Natural killer cell (primary cell): Measurements from ENCODE around the gene CDH11. TPM values are rescaled to one million over a fixed set of nuclear protein-coding genes. Genes with fewer than 3 reads are reported as not detected.

Experiments used
- ATAC-seq, 3 donors: fragments of 150-1000 bp in 2 of 3; fragments of 200-7000 bp in 1 of 3; cut with Tn5 transposase; 1 replicate in 1 of 3; 2 replicates in 2 of 3; pipeline ENCODE4 v1.10.0; 2021; ENCODE audit warnings: mild to moderate bottlenecking in 2 of 3, moderate library complexity in 2 of 3
- DNase-seq, 2 donors: peaks; one replicate each; pipeline versions ENCODE4 v3.0.0 to v3.0.0-alpha.2; 2013 to 2021; ENCODE audit warnings: mixed read lengths in 1 of 2
- H3K27ac ChIP-seq: one replicate; pipeline ENCODE4 v1.5.1; 2013; ENCODE audit warnings: mild to moderate bottlenecking, low read length
- H3K27me3 ChIP-seq: one replicate; pipeline ENCODE4 v1.6.1; 2013; ENCODE audit warnings: low read length; ENCODE audit not compliant: control insufficient read depth, insufficient read depth
- H3K36me3 ChIP-seq: one replicate; pipeline ENCODE4 v1.6.1; 2013; ENCODE audit warnings: low read length; ENCODE audit not compliant: control insufficient read depth, insufficient read depth
- H3K4me1 ChIP-seq: one replicate; pipeline ENCODE4 v1.6.1; 2013; ENCODE audit warnings: low read length; ENCODE audit not compliant: control insufficient read depth, insufficient read depth
- H3K4me3 ChIP-seq: one replicate; pipeline ENCODE4 v1.5.1; 2013; ENCODE audit warnings: low read length
- H3K9me3 ChIP-seq: one replicate; pipeline ENCODE4 v1.6.1; 2013; ENCODE audit warnings: low read length; ENCODE audit not compliant: control insufficient read depth, insufficient read depth
- H3K27ac Mint-ChIP-seq, 2 donors: one replicate each; pipeline ENCODE4 v1.8.0; 2022; ENCODE audit warnings: mild to moderate bottlenecking in 2 of 2, mixed read lengths in 2 of 2, moderate library complexity in 1 of 2
- H3K27me3 Mint-ChIP-seq, 2 donors: one replicate each; pipeline ENCODE4 v1.8.0; 2022; ENCODE audit warnings: low read depth in 2 of 2, mixed read lengths in 2 of 2
- H3K36me3 Mint-ChIP-seq: one replicate; pipeline ENCODE4 v1.8.0; 2022; ENCODE audit warnings: mixed read lengths
- H3K4me1 Mint-ChIP-seq, 2 donors: one replicate each; pipeline ENCODE4 v1.8.0; 2022; ENCODE audit warnings: mixed read lengths in 2 of 2
- H3K4me3 Mint-ChIP-seq: one replicate; pipeline ENCODE4 v1.8.0; 2022; ENCODE audit warnings: mild to moderate bottlenecking, moderate library complexity, mixed read lengths
- H3K9me3 Mint-ChIP-seq, 2 donors: one replicate each; pipeline ENCODE4 v1.8.0; 2022; ENCODE audit warnings: mixed read lengths in 2 of 2
- CTCF ChIP-seq: fragments of 200-600 bp; IDR thresholded peaks from one replicate; pipeline ENCODE4 v1.8.0; 2022; ENCODE audit warnings: antibody characterized with exemption
- WGBS: methylation state at CpG from one replicate; pipeline ENCODE4 v1.1.7; 2013; ENCODE audit warnings: missing lambda C conversion rate; ENCODE audit not compliant: insufficient coverage; 5-methylcytosine and 5-hydroxymethylcytosine counted together
- intact Hi-C: fragments of 100-400 bp; cut with micrococcal nuclease; formaldehyde crosslinking; loops from one replicate; pipeline ENCODE4 v1.14.2; 2022
- total RNA-seq, 4 donors: library from RNA; stranded (reverse); fragments of 120-200 nt in 1 of 4; gene quantifications; one replicate each; pipeline versions ENCODE4 v1.2.3 to v1.2.4, GENCODE V29; 2013 to 2022

The CDH11 gene
- total RNA-seq, 3 donors from 2014 or later (not counting 1 experiment from before 2014, with no cell fraction given) = not detected

DNA sequence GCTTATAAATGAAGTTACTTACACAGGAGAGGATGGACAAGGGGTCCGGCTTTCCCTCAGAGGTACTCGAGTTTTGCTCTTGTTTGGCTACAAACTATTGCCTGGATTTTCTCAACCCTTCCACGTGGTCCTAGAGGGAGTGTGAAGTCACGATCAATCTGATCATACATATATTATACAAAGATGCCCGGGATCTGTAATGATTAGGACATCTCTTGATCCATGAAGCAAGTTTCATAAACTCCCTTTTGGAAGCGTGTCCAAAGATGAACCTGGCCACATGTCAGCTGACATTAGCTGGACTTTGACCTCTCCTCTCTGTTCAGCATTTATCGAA lies 2.3 kb upstream of the CDH11 start:
- no peak for DNase-seq

DNA sequence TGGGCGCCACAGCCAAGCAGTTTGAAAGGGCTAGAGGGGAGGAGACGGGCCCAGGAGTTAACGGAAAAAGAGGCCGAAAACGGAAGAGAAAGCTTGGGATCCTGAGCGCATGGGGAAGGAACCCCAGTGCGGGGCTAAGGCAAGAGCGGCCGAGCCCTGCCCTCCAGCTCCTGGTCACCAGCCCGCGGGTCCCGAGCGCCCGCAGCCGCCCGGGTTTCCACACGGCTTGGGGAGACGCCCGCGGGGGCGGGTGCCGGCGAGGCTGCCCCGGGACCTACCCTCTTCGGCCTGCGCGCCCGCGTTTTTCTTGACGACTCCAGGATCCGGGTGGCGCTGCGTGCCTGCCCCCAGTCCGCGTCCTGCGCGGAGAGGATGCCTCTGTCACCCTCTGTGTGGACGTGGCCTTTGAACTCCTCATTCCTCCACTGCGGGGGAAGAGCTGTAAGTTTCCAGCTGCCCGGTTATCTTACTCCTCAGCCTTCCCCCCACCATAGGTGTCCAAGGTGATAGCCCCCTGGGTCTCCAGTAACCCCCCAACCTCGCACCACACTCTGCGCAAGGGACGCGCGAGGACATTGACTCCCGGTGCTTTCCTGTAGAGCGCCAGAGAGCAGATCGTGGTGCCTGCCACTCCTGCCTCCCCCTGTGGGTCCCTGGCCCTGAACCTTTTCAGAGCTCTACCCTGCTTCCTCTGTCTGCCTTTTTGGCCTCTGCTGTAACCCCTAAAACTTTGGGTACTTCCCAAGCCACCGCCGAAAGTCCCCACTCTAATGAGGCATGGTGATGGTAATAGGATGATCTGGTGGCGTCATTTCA lies 1.7 kb upstream of the CDH11 start:
- WGBS = 5% methylated on average over 51 of the region's 51 CpGs
- ATAC-seq (no peak), DNase-seq (no peak)

More for the DNA sequence above, 2.3 kb upstream of the CDH11 start:
- no peak overlapping the region for H3K27ac Mint-ChIP-seq
- H3K36me3 ChIP-seq = no peaks in the 10 kb centered on the region
- no peaks in the 10 kb centered on the region for H3K4me1 Mint-ChIP-seq
- H3K27ac ChIP-seq = no peak overlapping the region
- intact Hi-C loops = no loop called here
- TF ChIP-seq CTCF = no peak
- peaks cover 3% of the 10 kb centered on the region for H3K4me1 ChIP-seq
- peaks cover 7% of the 10 kb centered on the region for H3K36me3 Mint-ChIP-seq
- no peak overlapping the region for H3K4me3 Mint-ChIP-seq
- no peaks in the 10 kb centered on the region for H3K9me3 ChIP-seq
- H3K4me3 ChIP-seq = no peak overlapping the region
- no peak for ATAC-seq
- H3K27me3 ChIP-seq = peaks cover 15% of the 10 kb centered on the region
- H3K27me3 Mint-ChIP-seq = peaks cover 24 to 27% of the 10 kb centered on the region in 2 donors
- 53% methylated on average over 7 of the region's 7 CpGs for WGBS
- no peaks in the 10 kb centered on the region for H3K9me3 Mint-ChIP-seq

GRCh38 chr16:65122724-65123395 lies 997 bp upstream of the CDH11 start:
- Mint-ChIP-seq H3K27ac (no peak overlapping the region), H3K4me1 (no peaks in the 10 kb centered on the region), H3K4me3 (no peak overlapping the region), H3K36me3 (peaks cover 7% of the 10 kb centered on the region), H3K27me3 (peaks cover 24 to 27% of the 10 kb centered on the region in 2 donors), H3K9me3 (no peaks in the 10 kb centered on the region)
- Histone ChIP-seq H3K4me3 (no peak overlapping the region), H3K27me3 (peaks cover 15% of the 10 kb centered on the region), H3K9me3 (no peaks in the 10 kb centered on the region), H3K27ac (no peak overlapping the region), H3K4me1 (peaks cover 3% of the 10 kb centered on the region), H3K36me3 (no peaks in the 10 kb centered on the region)
- no peak for DNase-seq
- TF ChIP-seq CTCF = no peak
- no peak for ATAC-seq
- intact Hi-C loops = no loop called here
- WGBS = 5% methylated on average over 48 of the region's 48 CpGs

More for the DNA sequence above, 1.7 kb upstream of the CDH11 start:
- H3K36me3 Mint-ChIP-seq = peaks cover 7% of the 10 kb centered on the region
- peaks cover 3% of the 10 kb centered on the region for H3K4me1 ChIP-seq
- H3K36me3 ChIP-seq = no peaks in the 10 kb centered on the region
- H3K4me1 Mint-ChIP-seq = no peaks in the 10 kb centered on the region
- H3K9me3 ChIP-seq = no peaks in the 10 kb centered on the region
- peaks cover 15% of the 10 kb centered on the region for H3K27me3 ChIP-seq
- H3K4me3 Mint-ChIP-seq = no peak overlapping the region
- H3K27ac Mint-ChIP-seq = no peak overlapping the region
- no peak for TF ChIP-seq CTCF
- H3K4me3 ChIP-seq = no peak overlapping the region
- H3K27ac ChIP-seq = no peak overlapping the region
- intact Hi-C loops = no loop called here
- H3K9me3 Mint-ChIP-seq = no peaks in the 10 kb centered on the region
- peaks cover 24 to 27% of the 10 kb centered on the region in 2 donors for H3K27me3 Mint-ChIP-seq
